Peyer's patch (tissue), 4 donors: Measurements from ENCODE around the gene ISY1.

Experiments
- POLR2A ChIP-seq, 2 donors: fragments of 450-650 bp; IDR thresholded peaks; one replicate each; pipeline ENCODE4 v1.5.1; 2017; ENCODE audit warnings: antibody characterized with exemption in 2 of 2, mild to moderate bottlenecking in 2 of 2, moderate library complexity in 2 of 2
- TF ChIP-seq, protein P1 (sequence below), 6 experiments: fragments of 450-650 bp in 4 of 6; fragments of 200-600 bp in 2 of 6; sonication (generic) in 1 of 6; IDR thresholded peaks; one replicate each; pipeline ENCODE4 v1.5.1; 2017 to 2019; ENCODE audit warnings: antibody characterized with exemption in 6 of 6, mild to moderate bottlenecking in 3 of 6, moderate library complexity in 1 of 6

DNA sequence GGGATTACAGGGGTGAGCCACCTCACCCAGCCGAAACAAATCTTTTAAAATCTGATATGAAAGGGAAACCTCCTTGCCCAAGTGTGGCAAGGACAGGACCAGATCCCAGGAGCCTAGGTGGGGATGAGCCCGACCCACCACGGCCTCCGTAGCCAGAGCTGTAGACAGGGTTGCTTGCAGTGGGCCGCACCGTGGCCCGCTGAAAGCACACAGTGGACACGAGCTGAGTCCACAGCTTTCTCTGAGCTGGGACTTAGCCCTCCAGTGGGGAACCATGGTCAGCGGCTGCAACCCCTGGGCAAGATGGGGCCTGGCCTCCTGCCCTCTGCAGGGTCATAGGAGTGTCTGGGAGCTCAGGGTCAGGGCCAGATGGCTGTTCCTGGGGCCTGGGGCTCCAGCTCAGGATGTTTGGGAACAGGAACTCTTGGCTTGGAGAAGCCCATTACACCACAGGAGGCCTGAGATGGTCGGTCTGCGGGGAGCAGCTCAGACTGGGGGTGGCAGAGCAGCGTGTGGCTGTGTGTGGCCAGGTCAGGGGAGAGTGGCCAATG, 75.6 kb downstream of the ISY1 start:
- TF ChIP-seq, protein P1, sequence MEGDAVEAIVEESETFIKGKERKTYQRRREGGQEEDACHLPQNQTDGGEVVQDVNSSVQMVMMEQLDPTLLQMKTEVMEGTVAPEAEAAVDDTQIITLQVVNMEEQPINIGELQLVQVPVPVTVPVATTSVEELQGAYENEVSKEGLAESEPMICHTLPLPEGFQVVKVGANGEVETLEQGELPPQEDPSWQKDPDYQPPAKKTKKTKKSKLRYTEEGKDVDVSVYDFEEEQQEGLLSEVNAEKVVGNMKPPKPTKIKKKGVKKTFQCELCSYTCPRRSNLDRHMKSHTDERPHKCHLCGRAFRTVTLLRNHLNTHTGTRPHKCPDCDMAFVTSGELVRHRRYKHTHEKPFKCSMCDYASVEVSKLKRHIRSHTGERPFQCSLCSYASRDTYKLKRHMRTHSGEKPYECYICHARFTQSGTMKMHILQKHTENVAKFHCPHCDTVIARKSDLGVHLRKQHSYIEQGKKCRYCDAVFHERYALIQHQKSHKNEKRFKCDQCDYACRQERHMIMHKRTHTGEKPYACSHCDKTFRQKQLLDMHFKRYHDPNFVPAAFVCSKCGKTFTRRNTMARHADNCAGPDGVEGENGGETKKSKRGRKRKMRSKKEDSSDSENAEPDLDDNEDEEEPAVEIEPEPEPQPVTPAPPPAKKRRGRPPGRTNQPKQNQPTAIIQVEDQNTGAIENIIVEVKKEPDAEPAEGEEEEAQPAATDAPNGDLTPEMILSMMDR (IDR thresholded peaks at IDR 0.05), result no peak
- TF ChIP-seq POLR2A (IDR thresholded peaks at IDR 0.05), result no peak
